Measurements from ENCODE around the gene GGA2.
"Not testable (repeated sequence)": the region's sequence is repeated elsewhere in the genome, so short reads cannot be mapped to it uniquely, and the experiment has no call there.

GGA2 gene

DNA sequence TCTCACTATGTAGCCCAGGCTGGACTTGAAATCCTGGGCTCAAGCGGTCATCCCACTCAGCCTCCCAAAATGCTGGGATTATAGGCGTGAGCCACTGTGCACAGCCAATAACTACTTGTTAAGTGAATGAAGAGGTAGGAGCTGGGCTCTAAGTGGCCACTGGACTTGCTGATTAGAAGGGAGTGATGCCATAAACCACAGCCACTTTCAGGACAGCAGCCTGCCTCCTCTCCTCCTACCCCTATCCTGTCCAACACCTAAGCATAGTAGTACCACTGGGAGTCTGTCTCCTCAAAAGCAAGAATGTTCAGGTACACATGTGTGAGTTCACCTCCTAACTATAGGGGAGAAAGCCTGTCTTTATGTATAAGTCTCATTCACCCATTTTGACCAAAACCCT, 45.1 kb downstream of the GGA2 start:
- no peak for DNase-seq

DNA sequence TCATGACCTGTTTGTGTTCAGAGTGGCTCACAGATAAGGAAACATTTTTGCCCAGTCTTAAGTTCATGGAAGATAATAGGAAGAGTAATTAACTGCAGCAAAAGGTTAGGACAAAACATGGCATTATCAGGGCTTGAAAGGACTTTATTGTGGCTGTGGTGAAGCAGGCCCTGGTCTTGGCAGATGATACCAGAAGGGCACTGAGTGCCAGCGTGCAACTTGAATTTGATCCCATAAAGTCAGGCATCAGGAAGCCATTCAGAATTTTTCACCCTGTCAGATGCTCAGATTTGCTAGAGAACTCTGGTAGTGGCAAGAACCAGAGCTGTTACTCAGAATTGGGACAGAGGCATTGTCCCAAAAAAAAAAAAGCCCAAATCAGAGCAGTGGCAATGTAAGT, 46.1 kb downstream of the GGA2 start:
- no peak for DNase-seq

DNA sequence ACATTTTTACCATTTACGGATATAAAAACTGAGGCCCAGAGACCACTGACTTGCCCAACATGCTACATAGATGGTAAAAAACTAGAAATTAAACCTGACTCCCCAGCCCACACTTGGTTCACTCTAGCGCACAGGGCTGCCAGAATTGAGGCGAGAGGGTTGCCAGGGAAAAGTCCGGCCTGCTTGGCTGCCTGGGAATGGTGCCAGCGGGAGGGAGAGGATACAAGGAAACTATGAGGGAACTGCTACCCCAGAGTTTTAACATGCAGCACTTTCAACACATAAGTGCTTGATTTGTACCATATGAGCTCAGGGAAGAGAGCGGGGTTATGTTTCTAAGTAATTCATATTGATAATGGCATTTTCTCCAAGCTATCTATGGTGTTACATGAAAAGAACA, 47.3 kb downstream of the GGA2 start:
- not testable (repeated sequence) for DNase-seq

DNA sequence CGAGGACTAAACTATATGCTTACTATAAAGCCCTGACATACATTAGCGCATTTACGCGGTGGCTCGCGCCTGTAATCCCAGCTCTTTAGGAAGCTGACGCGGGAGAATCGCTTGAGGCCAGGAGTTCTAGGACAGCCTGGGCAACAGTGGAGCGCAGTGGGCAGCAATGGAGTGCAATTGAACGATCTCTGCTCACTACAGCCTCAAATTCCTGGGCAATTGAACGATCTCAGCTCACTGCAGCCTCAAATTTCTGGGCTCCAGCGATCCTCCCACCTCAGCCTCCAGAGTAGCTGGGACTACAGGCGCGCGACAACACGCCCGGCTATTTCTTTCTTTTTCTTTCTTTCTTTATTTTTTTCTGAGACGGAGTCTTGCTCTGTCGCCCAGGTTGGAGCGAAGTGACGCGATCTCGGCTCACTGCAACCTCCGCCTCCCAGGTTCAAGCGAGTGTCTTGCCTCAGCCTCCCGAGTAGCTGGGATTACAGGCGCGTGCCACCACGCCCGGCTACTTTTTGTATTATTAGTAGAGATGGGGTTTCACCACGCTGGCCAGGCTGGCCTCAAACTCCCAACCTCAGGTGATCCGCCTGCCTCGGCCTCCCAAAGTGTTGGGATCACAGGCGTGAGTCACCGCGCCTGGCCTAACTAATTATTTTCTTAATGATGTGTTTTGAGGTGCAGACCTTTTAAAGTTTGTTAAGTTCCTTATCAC, 56.8 kb downstream of the GGA2 start:
- no peak for DNase-seq

DNA sequence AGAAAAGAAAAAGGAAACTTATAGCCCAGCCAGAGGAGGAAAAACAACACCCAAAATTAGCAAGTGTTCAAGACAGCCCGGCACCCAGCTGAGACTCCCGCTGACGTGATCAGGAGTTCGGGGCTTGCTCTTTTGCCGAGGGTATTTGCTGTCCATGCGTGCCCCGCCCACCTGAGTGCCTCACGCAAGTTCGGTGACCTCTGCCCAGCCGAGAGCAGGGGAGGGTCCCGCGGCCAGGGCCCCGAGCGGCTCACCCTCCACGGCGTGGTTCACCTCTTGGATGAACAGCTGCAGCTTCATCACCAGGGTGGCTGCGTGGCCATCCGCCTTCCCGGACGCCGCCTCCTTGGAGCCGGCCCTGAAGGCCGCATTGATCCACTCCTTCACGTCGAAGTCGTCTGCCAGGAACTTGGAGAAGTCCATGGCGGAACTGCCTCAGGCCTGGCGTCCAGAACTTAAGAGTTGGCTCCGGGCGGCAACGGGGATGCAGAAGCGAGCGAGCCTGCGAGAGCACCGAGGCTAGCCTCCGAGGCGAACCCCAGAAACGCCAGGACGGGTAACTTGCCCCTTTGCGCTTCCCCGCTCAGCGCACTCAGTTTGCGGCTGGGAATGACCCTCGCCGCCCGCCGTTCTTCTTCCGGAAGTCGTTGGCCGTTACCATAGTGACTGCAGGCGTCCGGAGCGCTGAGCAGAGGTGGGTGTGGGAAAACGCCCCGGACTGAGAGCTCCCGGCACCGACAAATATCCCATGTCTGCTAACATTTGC, 57.5 kb downstream of the GGA2 start, which contains the start of gene COG7:
TSS of gene COG7 (minus strand) at position 618 of the 766 bp plus-strand sequence. CDS start at position 423, 195 bp downstream.
- peak; percentile 95 for DNase-seq

DNA sequence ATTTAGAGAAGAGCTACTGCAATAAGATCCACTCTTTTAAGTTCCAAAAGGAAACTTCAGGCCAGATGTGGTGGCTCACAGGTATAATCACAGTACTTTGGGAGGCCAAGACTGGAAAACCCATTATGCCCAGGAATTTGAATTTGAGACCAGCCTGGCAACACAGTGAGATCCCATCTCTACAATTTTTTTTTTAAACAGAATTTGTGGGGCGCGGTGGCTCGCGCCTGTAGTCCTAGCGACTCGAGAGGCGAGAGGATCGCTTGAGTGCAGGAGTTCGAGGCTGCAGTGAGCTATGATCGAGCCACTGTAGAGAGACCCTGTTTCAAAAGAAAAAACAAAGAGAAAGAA, 58.1 kb downstream of the GGA2 start:
- no peak for DNase-seq

DNA sequence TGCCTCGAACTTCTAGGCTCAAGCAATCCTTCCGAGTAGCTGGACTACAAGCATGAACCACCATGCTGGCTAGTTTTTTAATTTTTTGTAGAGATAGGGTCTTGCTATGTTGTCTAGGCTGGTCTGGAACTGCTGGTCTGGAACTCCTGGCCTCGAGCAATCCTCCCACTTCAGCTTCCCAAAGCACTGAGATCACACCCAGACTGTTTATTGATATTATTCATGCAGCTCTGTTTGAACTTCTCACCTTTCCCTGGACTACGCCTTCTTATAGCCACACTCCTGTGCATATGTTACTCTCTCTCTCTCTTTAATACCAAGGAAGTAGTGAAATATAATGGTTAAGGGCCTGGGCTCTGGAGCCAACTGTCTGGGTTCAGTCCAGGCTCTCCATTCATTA, 61.9 kb downstream of the GGA2 start:
- DNase-seq: no peak

DNA sequence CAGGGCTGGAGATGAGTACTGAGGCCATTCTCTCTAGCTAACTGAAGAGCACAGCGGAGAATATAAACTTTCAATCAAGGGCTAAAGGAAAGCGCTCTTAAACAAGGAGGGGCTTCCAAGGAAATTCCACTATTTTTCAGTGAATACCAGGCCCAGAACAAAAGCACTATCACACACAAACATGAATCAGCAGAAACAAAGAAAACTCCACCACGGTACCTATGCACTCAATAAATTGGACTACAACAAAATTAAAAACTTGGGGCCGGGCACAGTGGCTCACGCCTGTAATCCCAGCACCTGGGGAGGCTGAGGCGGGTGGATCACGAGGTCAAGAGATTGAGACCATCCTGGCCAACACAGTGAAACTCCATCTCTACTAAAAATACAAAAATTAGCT, 72.8 kb downstream of the GGA2 start:
- DNase-seq: not testable (repeated sequence)

DNA sequence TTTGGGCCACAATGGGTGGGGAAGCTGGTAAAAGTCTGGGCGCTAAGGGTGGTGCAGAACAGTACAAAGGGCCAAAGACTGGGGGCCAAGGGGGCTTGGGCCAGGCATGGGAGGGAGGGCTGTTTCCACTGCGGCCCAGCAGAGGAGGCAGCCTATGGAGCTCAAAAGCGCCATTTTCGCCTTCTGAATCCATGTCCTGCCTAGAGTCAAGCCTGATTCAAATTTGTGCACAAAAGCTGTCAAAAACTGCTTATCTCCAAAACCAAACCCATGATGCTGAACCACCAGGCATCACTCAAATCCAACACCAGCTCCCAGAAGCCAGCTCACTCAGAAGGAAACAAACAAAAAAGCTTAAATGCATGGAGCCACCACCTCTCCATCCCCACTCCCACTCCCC, 73.3 kb downstream of the GGA2 start:
- no peak for DNase-seq

DNA sequence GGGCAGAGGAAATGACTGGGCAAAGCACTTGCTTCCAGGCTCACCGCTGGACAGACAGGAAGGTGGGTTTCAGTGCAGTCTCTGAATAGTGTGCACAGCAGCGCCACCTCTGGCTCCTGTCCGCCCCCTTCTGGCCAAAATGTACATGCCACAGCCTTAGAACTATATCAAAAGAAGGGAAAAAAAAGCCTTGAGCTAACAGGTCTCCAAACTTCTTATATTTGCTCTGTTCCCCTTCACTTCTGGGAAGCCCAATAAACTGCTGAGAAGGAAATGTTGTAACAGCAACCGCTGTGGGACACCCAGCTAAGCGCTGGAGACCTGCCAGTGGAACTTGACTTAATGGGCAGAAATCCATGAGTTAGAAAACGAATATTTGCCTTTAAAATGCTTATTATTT, 74.8 kb downstream of the GGA2 start:
- peak; percentile 77 for DNase-seq

DNA sequence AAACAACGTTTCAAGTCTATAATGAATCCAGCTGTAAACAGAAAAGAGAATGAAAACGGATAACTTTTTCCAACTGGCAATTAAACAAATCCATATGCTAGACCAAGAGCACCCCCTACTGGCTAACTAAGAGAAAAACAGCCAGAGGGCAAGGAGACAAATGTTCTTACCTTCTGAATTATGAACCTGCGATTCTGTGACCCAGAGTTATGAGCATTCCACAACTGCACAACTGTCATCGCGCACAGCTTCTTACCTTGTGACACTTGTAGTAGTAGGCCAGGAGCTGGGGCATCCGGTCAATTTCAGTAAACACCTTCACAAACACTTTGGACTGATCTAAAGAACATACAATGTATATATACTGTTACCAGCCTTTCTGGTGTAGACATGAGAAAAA, 75.9 kb downstream of the GGA2 start:
- DNase-seq: peak; percentile 62

DNA sequence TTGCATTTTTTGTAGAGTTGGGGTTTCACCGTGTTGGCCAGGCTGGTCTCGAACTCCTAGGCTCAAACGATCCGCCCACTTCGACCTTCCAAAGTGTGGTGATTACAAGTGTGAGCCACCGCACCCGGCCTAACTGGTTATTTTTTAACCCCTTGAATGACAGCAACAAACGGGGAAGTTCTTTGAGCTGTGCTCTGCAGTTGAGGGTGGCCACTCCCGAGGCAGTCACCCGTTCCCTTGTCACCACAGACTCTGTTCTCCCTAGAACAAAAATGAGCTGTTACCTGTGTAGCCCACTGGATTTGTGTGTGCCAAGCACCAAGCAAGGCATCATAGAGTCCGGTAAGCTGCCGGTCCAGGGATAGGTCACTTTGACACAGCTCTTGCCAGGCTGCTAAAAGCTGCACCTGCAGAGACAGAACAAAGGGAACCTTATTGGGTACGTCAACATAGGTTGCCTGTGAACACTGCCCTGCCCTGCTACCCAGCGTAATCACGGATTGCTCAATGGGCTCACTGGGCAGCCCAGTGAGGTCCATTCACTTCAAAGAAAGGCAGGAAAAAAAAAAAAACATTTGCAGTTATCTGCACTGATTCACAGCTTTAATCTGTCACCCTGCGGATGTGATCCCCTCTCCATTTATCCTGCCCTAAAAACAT, 76.9 kb downstream of the GGA2 start:
- DNase-seq: no peak

DNA sequence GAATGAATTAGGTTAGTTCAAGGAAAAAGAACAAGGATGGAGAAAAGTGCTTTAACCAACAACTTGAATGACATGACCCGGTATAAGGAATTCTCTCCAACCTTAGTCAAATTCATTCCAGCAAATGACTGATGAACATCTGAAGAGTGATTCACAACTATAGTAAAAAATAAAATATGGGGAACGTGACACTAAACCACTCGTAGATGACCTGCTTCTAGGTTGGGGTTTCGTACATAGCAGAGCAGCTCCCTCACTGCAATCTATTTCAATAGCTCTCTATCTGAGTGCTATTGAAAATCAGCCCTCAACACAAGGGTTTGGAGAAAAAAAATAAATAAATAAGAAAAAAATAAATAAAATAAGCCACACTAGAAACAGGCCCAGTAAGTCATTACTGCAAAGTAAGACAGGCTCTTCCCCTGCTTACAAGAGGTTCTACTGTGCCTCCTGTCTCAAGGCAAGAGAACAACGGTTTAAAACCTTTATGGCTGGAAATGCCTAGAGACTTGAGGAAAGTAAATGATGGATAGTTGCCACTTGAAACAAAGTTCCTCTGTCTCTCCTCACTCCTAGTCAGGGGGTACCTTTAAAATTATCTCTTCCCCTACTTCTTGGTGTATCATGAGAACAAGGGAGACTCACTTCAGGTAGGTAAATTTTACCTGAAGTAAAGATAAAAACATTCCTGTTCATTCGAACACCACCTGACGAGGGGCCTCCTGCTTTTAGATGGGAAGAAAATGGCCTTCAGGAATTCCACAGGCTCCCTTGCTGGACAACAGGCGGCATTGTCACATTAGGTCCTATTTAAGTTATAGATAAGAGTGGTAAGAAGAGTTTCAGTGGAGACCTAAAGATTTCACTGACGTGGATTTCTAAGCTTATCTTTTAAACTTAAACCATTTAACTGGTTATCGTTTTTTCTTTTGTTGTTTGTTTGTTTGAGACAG, 77.8 kb downstream of the GGA2 start:
- DNase-seq: no peak

DNA sequence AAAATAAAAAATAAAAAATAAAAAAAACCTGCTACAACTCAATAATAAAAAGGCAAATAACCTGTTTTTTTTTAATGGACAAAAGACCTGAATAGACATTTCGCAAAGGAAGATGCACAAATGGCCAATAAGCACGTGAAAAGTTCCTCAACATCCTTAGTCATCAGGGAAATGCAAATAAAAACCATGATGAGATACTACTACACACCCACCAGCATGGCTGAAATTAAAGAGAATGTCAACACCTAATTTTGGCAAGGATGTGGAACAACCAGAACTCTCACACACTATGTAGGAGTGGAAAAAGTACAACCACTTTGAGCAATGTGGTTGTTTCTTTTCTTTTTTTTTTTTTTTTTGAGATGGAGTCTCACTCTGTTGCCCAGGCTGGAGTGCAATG, 81.9 kb downstream of the GGA2 start:
- DNase-seq: no peak

DNA sequence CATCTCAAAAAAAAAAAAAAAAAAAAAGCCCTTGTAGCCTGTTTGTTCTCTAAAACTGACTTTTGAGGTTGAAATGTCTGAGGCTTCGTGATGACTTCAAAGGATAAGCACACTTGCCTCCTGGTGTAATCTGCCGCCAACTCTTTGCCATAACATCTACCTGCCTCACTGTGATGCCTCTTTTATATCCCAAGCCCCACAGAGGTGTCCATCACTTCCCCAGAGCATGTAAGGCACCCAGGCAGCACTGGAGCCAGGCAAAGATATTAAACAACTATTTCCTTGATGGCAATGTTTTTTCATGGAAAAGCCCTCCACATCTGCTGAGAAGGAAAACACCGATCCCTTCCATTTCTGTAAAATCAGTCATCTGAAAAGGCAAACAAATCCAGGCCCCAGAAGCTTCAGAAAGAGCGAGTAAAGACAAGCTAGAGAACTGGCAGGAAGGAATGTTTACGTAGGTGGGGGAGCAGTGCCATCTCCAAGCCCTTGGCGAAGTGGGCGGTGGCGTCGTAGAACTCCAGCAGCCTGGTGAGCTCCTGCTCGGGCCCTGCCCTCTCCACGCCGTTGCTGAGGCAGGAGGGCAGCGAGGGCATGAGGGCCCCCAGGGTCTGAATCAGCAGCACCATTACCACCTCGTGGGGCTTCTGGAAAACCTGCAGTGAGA, 85.9 kb downstream of the GGA2 start:
- no peak for DNase-seq

DNA sequence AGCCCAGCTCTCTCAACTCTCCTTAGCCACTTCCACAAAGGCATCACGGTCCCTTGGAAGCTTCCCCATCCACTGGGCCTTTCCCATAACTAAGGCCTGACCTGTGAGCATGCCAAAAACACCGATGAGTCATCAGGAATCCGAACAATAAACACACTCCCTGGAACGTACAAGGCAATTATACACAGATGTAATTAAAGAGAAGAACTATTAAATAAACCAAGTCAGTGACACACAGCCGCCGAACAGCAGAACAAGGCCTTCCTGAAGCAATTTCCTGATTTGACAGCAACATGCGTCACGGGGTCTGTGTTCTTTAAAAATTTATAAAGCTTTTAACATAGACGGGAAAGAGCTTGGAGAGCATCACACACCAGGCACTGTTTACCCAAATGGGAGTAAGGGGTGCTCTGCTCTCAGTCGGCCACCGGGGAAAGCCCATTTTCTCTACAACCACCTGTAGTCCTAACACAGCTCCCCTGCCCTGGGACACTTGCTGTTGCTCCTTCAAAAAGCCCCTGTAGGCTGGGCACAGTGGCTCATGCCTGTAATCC, 86.7 kb downstream of the GGA2 start:
- no peak for DNase-seq

DNA sequence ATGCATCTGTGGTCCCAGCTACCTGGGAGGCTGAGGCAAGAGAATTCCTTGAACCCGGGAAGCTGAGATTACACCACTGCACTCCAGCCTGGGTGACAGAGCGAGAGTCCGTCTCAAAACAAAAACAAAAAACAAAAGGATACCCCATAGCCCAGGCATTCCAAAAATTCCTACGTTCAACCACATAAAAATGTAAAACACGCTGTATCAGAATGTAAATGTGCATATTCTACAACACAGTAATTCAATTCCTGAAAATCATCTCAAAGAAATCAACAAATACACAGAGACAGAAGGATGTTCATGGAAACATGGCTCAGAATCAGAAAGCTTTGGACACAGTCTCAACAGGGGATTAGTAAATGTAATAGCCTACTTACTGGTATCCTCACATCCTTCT, 90.3 kb downstream of the GGA2 start:
- DNase-seq: no peak

DNA sequence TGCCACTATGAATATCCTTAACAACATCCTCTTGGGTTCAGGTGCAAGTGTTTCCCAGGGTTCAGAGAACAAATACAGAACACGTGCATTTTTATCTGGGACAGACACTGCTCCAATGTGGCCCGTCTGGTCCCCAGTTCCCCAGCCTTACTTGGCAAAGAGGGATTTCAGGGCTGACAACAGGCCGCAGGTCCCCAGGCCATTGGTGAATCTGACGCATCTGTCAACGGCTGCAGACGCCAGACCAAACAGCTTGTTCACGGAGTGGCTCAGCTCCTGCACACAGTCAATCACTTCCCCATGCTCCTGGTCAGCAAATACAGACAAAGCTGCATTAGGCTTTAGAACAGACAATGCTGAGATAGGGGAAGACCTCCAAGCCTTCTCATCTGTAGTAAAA, 93.5 kb downstream of the GGA2 start:
- DNase-seq: no peak

DNA sequence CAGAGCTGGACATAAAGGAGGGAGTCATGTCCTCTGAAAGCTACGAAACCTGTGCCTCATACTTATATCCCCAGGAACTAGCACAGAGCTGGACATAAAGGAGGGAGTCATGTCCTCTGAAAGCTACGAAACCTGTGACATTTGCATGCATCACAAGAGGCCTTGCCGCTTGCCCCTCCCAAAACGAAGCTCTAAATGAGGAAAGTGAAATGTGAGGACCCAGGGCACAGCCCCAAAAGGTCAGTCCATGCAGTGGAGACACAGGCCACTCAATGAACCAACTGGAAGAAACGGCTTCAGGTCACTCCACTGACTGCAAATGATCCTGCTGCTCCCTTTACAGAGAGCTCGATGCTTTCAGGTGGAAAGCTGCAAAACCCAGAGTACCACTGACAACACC, 95.6 kb downstream of the GGA2 start:
- DNase-seq: no peak
